ENCODE results near the gene PCDHGC4.

- no peak for TF ChIP-seq CTCF (IDR thresholded peaks at IDR 0.05)
- no peak for TF ChIP-seq POLR2A (IDR thresholded peaks at IDR 0.05)
- no peak for TF ChIP-seq POLR2AphosphoS5 (IDR thresholded peaks at IDR 0.05)
These were observed 21.7 kb downstream of the PCDHGC4 start for GRCh38 chr5:141506381-141507155.

Data from upper lobe of left lung (tissue), 4 donors.